Measurements from ENCODE around the gene RBM26. TPM values are rescaled to one million over a fixed set of nuclear protein-coding genes. Genes with fewer than 3 reads are reported as not detected.

Gene RBM26
- total RNA-seq, 1 donor from 2014 or later: 42.6 TPM

GRCh38 chr13:79380997-79381396 is 25.1 kb downstream of the RBM26 start:
- Histone ChIP-seq H2AFZ (ENCODE audit: low read depth, low read length) (no peak overlapping the region), H3K36me3 (ENCODE audit: insufficient read depth, low read length) (peaks cover 13% of the 10 kb centered on the region), H3K4me1 (ENCODE audit: insufficient read depth, low read length) (peaks cover 4% of the 10 kb centered on the region), H3K9ac (ENCODE audit: low read length) (no peak overlapping the region), H3K4me3 (ENCODE audit: insufficient read depth, low read depth, low read length) (no peak overlapping the region), H3K79me2 (ENCODE audit: insufficient read depth, low read length) (peaks cover 87% of the 10 kb centered on the region), H3K27me3 (ENCODE audit: insufficient read depth, low read length) (no peaks in the 10 kb centered on the region), H3K27ac (ENCODE audit: low read depth, low read length) (no peak overlapping the region), H3K9me3 (ENCODE audit: insufficient read depth, low read depth, low read length) (no peaks in the 10 kb centered on the region), H4K20me1 (ENCODE audit: insufficient read depth, low read length) (peaks cover 51% of the 10 kb centered on the region), H3K4me2 (ENCODE audit: low read length) (no peak overlapping the region)
- no peak overlapping the region for H3K27ac Mint-ChIP-seq (ENCODE audit: unreplicated experiment)
- H3K4me1 Mint-ChIP-seq (ENCODE audit: low read depth, unreplicated experiment): peaks cover 6% of the 10 kb centered on the region
- H3K36me3 Mint-ChIP-seq (ENCODE audit: low read depth, unreplicated experiment): peaks cover 9% of the 10 kb centered on the region
- H3K9me3 Mint-ChIP-seq (ENCODE audit: unreplicated experiment): no peaks in the 10 kb centered on the region
- no peak overlapping the region for H3K4me3 Mint-ChIP-seq (ENCODE audit: unreplicated experiment)
- TF ChIP-seq EZH2 (IDR thresholded peaks at IDR 0.05; ENCODE audit: insufficient read depth, low read length) (no peak), CTCF (IDR thresholded peaks at IDR 0.05; ENCODE audit: insufficient read depth, low read depth, low read length) (no peak)
- H3K27me3 Mint-ChIP-seq (ENCODE audit: low read depth, unreplicated experiment): no peaks in the 10 kb centered on the region
- no peak for FAIRE-seq
- DNase-seq (ENCODE audit: low read depth): no peak

DNA sequence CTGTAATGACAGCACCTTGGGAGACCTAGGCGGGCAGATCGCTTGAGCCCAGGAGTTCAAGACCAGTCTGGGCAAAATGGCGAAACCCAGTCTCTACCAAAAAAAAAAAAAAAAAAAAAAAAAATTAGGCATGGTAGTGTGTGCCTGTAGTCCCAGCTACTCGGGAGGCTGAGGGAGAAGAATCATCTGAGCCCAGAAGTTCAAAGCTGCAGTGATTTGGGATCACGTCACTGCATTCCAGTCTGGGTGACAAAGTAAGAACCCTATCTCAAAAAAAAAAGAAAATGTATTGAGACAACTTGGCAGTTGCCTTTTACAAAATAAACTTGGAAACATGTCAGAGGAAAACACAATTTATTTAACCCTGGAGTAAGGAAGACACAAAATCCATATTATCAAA is 26.8 kb downstream of the RBM26 start:
- peaks cover 46% of the 10 kb centered on the region for H4K20me1 ChIP-seq (ENCODE audit: insufficient read depth, low read length)
- Mint-ChIP-seq H3K4me1 (ENCODE audit: low read depth, unreplicated experiment) (peaks cover 2% of the 10 kb centered on the region), H3K27ac (ENCODE audit: unreplicated experiment) (peak overlapping the region; percentile 47), H3K36me3 (ENCODE audit: low read depth, unreplicated experiment) (peaks cover 9% of the 10 kb centered on the region), H3K4me3 (ENCODE audit: unreplicated experiment) (no peak overlapping the region), H3K9me3 (ENCODE audit: unreplicated experiment) (no peaks in the 10 kb centered on the region), H3K27me3 (ENCODE audit: low read depth, unreplicated experiment) (no peaks in the 10 kb centered on the region)
- H3K4me3 ChIP-seq (ENCODE audit: insufficient read depth, low read depth, low read length): no peak overlapping the region
- H3K36me3 ChIP-seq (ENCODE audit: insufficient read depth, low read length): peaks cover 20% of the 10 kb centered on the region
- FAIRE-seq: no peak
- H3K9me3 ChIP-seq (ENCODE audit: insufficient read depth, low read depth, low read length): no peaks in the 10 kb centered on the region
- no peaks in the 10 kb centered on the region for H3K4me1 ChIP-seq (ENCODE audit: insufficient read depth, low read length)
- no peak overlapping the region for H3K4me2 ChIP-seq (ENCODE audit: low read length)
- H3K79me2 ChIP-seq (ENCODE audit: insufficient read depth, low read length): peaks cover 77% of the 10 kb centered on the region
- no peak overlapping the region for H3K27ac ChIP-seq (ENCODE audit: low read depth, low read length)
- H3K9ac ChIP-seq (ENCODE audit: low read length): no peak overlapping the region
- H2AFZ ChIP-seq (ENCODE audit: low read depth, low read length): no peak overlapping the region
- no peak for DNase-seq (ENCODE audit: low read depth)
- H3K27me3 ChIP-seq (ENCODE audit: insufficient read depth, low read length): no peaks in the 10 kb centered on the region
- no peak for TF ChIP-seq EZH2 (IDR thresholded peaks at IDR 0.05; ENCODE audit: insufficient read depth, low read length)
- no peak for TF ChIP-seq CTCF (IDR thresholded peaks at IDR 0.05; ENCODE audit: insufficient read depth, low read depth, low read length)

DNA sequence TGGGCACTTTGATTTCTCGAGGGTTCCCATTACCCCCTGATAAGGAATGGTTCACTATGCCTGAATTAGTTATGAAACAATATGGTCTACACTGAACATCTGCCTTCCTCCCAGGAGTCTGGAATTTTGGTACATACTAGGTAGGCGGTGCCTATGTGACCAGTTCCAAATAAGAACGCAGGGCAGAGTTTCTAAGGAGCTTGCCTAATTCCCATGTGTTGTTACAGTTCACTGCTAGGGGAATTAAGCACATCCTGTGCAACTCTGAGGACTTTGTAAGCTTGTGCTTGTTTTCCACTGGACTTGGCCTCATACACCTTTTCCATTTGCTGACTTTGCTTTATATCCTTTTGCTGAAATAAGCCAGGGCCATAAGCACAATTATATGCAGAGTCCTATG is 29.2 kb downstream of the RBM26 start:
- peaks cover 33% of the 10 kb centered on the region for H4K20me1 ChIP-seq (ENCODE audit: insufficient read depth, low read length)
- H3K27me3 ChIP-seq (ENCODE audit: insufficient read depth, low read length): no peaks in the 10 kb centered on the region
- H3K9me3 Mint-ChIP-seq (ENCODE audit: unreplicated experiment): no peaks in the 10 kb centered on the region
- no peak overlapping the region for H3K27ac ChIP-seq (ENCODE audit: low read depth, low read length)
- H2AFZ ChIP-seq (ENCODE audit: low read depth, low read length): no peak overlapping the region
- peaks cover 53% of the 10 kb centered on the region for H3K79me2 ChIP-seq (ENCODE audit: insufficient read depth, low read length)
- H3K9ac ChIP-seq (ENCODE audit: low read length): no peak overlapping the region
- H3K36me3 Mint-ChIP-seq (ENCODE audit: low read depth, unreplicated experiment): peaks cover 7% of the 10 kb centered on the region
- H3K9me3 ChIP-seq (ENCODE audit: insufficient read depth, low read depth, low read length): no peaks in the 10 kb centered on the region
- DNase-seq (ENCODE audit: low read depth): no peak
- H3K36me3 ChIP-seq (ENCODE audit: insufficient read depth, low read length): peaks cover 23% of the 10 kb centered on the region
- no peak for FAIRE-seq
- H3K4me1 Mint-ChIP-seq (ENCODE audit: low read depth, unreplicated experiment): no peaks in the 10 kb centered on the region
- no peak overlapping the region for H3K4me3 ChIP-seq (ENCODE audit: insufficient read depth, low read depth, low read length)
- H3K27me3 Mint-ChIP-seq (ENCODE audit: low read depth, unreplicated experiment): no peaks in the 10 kb centered on the region
- no peak overlapping the region for H3K4me2 ChIP-seq (ENCODE audit: low read length)
- H3K4me3 Mint-ChIP-seq (ENCODE audit: unreplicated experiment): no peak overlapping the region
- H3K27ac Mint-ChIP-seq (ENCODE audit: unreplicated experiment): no peak overlapping the region
- no peaks in the 10 kb centered on the region for H3K4me1 ChIP-seq (ENCODE audit: insufficient read depth, low read length)
- TF ChIP-seq CTCF (IDR thresholded peaks at IDR 0.05; ENCODE audit: insufficient read depth, low read depth, low read length) (no peak), EZH2 (IDR thresholded peaks at IDR 0.05; ENCODE audit: insufficient read depth, low read length) (no peak)

Data from astrocyte (in vitro differentiated cells and primary cell).